OCI-LY1 (cell line): ENCODE measurements around the gene ZBTB6.

Experiments
- EZH2 ChIP-seq: fragments of 200-600 bp; sonication (generic), shearing (Covaris generic); IDR thresholded peaks from 2 replicates; pipeline ENCODE4 v1.8.0; 2017; ENCODE audit warnings: borderline replicate concordance, mixed run types, mild to moderate bottlenecking, antibody characterized with exemption, low read length, moderate library complexity, mixed read lengths
- TF ChIP-seq, protein P1 (sequence below): fragments of 200-600 bp; sonication (generic), shearing (Covaris generic); IDR thresholded peaks from 2 replicates; pipeline ENCODE4 v1.5.1; 2017; ENCODE audit warnings: mild to moderate bottlenecking, antibody characterized with exemption, low read length, moderate library complexity, mixed read lengths

DNA sequence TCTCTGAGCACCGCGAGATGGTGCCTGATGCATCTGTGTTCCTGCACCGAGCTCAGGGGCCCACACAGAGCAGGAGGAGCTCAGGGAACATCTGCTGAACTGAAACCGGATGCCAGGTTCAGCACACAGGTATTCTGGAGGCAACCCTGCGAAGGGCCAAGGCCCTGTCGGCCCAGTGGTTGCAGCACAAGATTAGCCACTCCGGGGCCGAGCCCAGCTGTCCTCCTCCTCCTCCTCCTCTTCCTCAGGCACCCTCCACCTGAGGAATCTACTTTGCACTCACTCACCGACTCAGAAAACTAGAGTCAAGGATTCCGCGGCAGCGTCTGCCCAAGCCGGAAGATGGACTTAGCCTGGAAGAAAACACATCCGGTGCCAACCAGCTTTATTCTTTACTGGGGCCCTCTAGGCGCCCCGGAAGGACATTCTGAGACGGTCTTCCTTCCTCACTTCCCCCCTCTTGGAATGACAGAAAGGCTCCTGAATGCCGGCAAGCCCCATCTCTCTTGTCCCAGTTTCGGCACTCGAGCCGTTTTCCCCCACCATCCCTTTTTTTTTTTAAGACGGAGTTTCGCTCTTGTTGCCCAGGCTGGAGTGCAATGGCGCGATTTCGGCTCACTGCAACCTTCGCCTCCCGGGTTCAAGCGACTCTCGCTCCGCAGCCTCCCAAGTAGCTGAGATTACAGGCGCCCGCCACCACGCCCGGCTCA lies at the start of gene ZBTB6:
- TF ChIP-seq, protein P1, sequence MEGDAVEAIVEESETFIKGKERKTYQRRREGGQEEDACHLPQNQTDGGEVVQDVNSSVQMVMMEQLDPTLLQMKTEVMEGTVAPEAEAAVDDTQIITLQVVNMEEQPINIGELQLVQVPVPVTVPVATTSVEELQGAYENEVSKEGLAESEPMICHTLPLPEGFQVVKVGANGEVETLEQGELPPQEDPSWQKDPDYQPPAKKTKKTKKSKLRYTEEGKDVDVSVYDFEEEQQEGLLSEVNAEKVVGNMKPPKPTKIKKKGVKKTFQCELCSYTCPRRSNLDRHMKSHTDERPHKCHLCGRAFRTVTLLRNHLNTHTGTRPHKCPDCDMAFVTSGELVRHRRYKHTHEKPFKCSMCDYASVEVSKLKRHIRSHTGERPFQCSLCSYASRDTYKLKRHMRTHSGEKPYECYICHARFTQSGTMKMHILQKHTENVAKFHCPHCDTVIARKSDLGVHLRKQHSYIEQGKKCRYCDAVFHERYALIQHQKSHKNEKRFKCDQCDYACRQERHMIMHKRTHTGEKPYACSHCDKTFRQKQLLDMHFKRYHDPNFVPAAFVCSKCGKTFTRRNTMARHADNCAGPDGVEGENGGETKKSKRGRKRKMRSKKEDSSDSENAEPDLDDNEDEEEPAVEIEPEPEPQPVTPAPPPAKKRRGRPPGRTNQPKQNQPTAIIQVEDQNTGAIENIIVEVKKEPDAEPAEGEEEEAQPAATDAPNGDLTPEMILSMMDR, result no peak
- TF ChIP-seq EZH2, result no peak
